PFSK-1 (cell line): ENCODE results near the gene SEC62.

Source experiments
- POLR2AphosphoS5 ChIP-seq: IDR thresholded peaks from 2 replicates; pipeline ENCODE4 v1.6.1; 2012; ENCODE audit warnings: low read depth, mild to moderate bottlenecking, control low read depth, low read length, moderate library complexity
- TAF1 ChIP-seq: IDR thresholded peaks from 2 replicates; pipeline ENCODE4 v1.6.1; 2012; ENCODE audit warnings: low read length, control low read depth, borderline replicate concordance; ENCODE audit not compliant: insufficient read depth
- TF ChIP-seq, protein P1 (sequence below), 2 experiments: IDR thresholded peaks; 2 replicates each; pipeline versions ENCODE4 v1.6.1 to v1.8.0; 2011 to 2012; ENCODE audit warnings: low read depth in 2 of 2, low read length in 2 of 2, control low read depth in 1 of 2, inconsistent platforms in 1 of 2, mild to moderate bottlenecking in 1 of 2, moderate library complexity in 1 of 2; ENCODE audit not compliant: insufficient read depth in 1 of 2

GRCh38 chr3:169931747-169932520 is 34.7 kb upstream of the SEC62 start:
- TF ChIP-seq TAF1 (no peak), POLR2AphosphoS5 (no peak)
- TF ChIP-seq, protein P1, sequence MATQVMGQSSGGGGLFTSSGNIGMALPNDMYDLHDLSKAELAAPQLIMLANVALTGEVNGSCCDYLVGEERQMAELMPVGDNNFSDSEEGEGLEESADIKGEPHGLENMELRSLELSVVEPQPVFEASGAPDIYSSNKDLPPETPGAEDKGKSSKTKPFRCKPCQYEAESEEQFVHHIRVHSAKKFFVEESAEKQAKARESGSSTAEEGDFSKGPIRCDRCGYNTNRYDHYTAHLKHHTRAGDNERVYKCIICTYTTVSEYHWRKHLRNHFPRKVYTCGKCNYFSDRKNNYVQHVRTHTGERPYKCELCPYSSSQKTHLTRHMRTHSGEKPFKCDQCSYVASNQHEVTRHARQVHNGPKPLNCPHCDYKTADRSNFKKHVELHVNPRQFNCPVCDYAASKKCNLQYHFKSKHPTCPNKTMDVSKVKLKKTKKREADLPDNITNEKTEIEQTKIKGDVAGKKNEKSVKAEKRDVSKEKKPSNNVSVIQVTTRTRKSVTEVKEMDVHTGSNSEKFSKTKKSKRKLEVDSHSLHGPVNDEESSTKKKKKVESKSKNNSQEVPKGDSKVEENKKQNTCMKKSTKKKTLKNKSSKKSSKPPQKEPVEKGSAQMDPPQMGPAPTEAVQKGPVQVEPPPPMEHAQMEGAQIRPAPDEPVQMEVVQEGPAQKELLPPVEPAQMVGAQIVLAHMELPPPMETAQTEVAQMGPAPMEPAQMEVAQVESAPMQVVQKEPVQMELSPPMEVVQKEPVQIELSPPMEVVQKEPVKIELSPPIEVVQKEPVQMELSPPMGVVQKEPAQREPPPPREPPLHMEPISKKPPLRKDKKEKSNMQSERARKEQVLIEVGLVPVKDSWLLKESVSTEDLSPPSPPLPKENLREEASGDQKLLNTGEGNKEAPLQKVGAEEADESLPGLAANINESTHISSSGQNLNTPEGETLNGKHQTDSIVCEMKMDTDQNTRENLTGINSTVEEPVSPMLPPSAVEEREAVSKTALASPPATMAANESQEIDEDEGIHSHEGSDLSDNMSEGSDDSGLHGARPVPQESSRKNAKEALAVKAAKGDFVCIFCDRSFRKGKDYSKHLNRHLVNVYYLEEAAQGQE (IDR thresholded peaks at IDR 0.05; ENCODE audit: insufficient read depth in 1 of 2, low read depth in 2 of 2, low read length in 2 of 2), result no peak
